GM12892 (cell line): ENCODE results near the gene IMMT.

ENCODE experiments used
- POLR2A ChIP-seq: IDR thresholded peaks from 2 replicates; pipeline ENCODE4 v1.6.1; 2011; ENCODE audit warnings: low read depth, low read length, control low read depth
- POLR2AphosphoS5 ChIP-seq: IDR thresholded peaks from 2 replicates; pipeline ENCODE4 v1.6.1; 2011; ENCODE audit warnings: low read depth, low read length, control low read depth

- no peak for TF ChIP-seq POLR2A
- no peak for TF ChIP-seq POLR2AphosphoS5
Measured at GRCh38 chr2:86232910-86233309, 37.6 kb upstream of the IMMT start.
